ENCODE data around the gene ZNHIT3. TPM values are rescaled to one million over a fixed set of nuclear protein-coding genes. Genes with fewer than 3 reads are reported as not detected.

ZNHIT3 gene
- total and polyA plus RNA-seq, 2 of the 13 experiments (the other 11 are each of a cell fraction or from before 2014, with no cell fraction given) = 66.6 to 77.4 TPM

- TF ChIP-seq MAZ (IDR thresholded peaks at IDR 0.05; ENCODE audit: borderline replicate concordance, low read depth, low read length) (no peak), MAZ (CRISPR knock-in tag; IDR thresholded peaks at IDR 0.05; ENCODE audit: low read depth) (peak; percentile 81; the same call in 1 of the 2 replicates), YY1 (IDR thresholded peaks at IDR 0.05; ENCODE audit: insufficient read depth, insufficient replicate concordance, low read depth, low read length) (peak; percentile 62), SALL2 (CRISPR knock-in tag; IDR thresholded peaks at IDR 0.05) (peak; percentile 92), NFATC3 (CRISPR knock-in tag; IDR thresholded peaks at IDR 0.05) (no peak), AHR (CRISPR knock-in tag; IDR thresholded peaks at IDR 0.05) (peak; percentile 68; the same call in 1 of the 2 replicates), STAG1 (CRISPR knock-in tag; IDR thresholded peaks at IDR 0.05) (peak; percentile 88), PHB2 (IDR thresholded peaks at IDR 0.05; ENCODE audit: partially characterized antibody) (no peak), KDM5A (IDR thresholded peaks at IDR 0.05; ENCODE audit: borderline replicate concordance, low read length) (no peak), ZNF44 (CRISPR knock-in tag; IDR thresholded peaks at IDR 0.05) (0 out of 2 replicates have a peak, but pooled peaks have one; percentile 47), ZNF276 (CRISPR knock-in tag; IDR thresholded peaks at IDR 0.05; ENCODE audit: low read depth) (peak; percentile 78), ZXDC (CRISPR knock-in tag; IDR thresholded peaks at IDR 0.05) (no peak), FOXA3 (CRISPR knock-in tag; IDR thresholded peaks at IDR 0.05) (peak; percentile 32; the same call in 1 of the 2 replicates), TEAD2 (CRISPR knock-in tag; IDR thresholded peaks at IDR 0.05) (peak; percentile 79; the same call in 1 of the 2 replicates), ZNF326 (CRISPR knock-in tag; IDR thresholded peaks at IDR 0.05; ENCODE audit: borderline replicate concordance) (no peak), ZNF766 (CRISPR knock-in tag; IDR thresholded peaks at IDR 0.05; ENCODE audit: borderline replicate concordance) (peak; percentile 92; the same call in 1 of the 2 replicates), USF2 (IDR thresholded peaks at IDR 0.05; ENCODE audit: low read depth, low read length) (peak; percentile 23; the same call in 1 of the 2 replicates), USF2 (CRISPR knock-in tag; IDR thresholded peaks at IDR 0.05; ENCODE audit: borderline replicate concordance) (no peak), ZNF562 (CRISPR knock-in tag; IDR thresholded peaks at IDR 0.05; ENCODE audit: borderline replicate concordance) (peak; percentile 79)
- TF ChIP-seq, protein P1, sequence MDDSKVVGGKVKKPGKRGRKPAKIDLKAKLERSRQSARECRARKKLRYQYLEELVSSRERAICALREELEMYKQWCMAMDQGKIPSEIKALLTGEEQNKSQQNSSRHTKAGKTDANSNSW (CRISPR knock-in tag; IDR thresholded peaks at IDR 0.05; ENCODE audit: borderline replicate concordance) = peak; percentile 64; the same call in 1 of the 2 replicates
- TF ChIP-seq, protein P2, sequence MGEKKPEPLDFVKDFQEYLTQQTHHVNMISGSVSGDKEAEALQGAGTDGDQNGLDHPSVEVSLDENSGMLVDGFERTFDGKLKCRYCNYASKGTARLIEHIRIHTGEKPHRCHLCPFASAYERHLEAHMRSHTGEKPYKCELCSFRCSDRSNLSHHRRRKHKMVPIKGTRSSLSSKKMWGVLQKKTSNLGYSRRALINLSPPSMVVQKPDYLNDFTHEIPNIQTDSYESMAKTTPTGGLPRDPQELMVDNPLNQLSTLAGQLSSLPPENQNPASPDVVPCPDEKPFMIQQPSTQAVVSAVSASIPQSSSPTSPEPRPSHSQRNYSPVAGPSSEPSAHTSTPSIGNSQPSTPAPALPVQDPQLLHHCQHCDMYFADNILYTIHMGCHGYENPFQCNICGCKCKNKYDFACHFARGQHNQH (CRISPR knock-in tag; IDR thresholded peaks at IDR 0.05) = peak; percentile 53; the same call in 1 of the 2 replicates
These were observed 3.6 kb upstream of the ZNHIT3 start (continued) for GRCh38 chr17:36482611-36483504.
